ENCODE data around the gene PHF20.
"Not testable (repeated sequence)": the region's sequence is repeated elsewhere in the genome, so short reads cannot be mapped to it uniquely, and the experiment has no call there.

Gene PHF20

GRCh38 chr20:35843894-35844293 is 72.1 kb downstream of the PHF20 start:
- not testable (repeated sequence) for DNase-seq

DNA sequence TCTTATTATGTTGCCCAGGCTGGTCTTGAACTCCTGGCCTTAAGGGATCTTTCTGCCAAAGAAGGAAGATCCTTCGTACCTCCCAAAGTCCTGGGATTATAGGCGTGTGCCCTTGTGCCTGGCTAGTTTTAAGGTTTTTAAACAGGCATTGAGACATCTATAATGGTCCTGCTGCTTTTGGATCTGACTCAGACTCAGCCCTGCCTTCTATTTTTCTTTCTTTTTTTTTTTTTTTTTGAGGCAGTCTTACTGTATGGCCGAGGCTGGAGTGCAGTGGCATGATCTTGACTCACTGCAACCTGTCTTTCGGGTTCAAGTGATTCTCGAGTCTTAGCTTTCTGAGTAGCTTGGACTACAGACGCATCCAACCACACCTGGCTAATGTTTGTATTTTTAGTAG is 73.7 kb downstream of the PHF20 start:
- DNase-seq, result no peak

DNA sequence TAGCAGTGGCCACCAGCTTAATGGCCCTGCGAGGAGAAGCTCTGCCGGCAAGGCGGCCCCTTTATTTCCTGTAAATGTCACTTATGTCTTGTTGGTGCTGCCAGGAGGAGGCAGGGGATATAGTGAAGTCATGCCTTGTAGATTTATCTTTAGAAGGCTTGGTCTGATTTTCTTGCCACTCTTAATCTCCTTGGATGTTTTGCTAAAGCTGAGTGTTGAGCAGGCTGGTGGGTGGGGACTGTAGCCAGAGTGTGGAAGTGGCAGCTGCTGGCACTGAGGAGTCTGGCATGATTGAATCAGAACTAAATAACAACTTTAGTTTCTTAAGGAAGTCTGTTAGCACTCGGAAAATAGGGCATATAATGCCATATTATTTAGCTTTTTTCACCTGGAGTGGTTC is 77.9 kb downstream of the PHF20 start:
- no peak for DNase-seq

DNA sequence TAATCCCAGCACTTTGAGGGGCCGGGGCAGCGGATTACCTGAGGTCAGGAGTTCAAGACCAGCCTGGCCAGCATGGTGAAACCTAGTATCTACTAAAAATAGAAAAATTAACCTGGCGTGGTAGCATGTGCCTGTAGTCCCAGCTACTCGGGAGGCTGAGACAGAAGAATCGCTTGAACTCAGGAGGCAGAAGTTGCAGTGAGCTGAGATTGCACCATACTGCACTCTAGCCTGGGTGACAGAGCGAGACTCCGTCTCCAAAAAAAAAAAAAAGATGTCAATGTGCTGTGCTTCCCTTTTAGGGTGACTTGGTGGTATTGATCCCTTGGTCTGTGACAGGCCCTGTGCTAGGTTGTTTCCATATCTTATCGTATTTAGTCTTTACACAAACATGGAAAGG is 79.8 kb downstream of the PHF20 start:
- DNase-seq, result not testable (repeated sequence)

DNA sequence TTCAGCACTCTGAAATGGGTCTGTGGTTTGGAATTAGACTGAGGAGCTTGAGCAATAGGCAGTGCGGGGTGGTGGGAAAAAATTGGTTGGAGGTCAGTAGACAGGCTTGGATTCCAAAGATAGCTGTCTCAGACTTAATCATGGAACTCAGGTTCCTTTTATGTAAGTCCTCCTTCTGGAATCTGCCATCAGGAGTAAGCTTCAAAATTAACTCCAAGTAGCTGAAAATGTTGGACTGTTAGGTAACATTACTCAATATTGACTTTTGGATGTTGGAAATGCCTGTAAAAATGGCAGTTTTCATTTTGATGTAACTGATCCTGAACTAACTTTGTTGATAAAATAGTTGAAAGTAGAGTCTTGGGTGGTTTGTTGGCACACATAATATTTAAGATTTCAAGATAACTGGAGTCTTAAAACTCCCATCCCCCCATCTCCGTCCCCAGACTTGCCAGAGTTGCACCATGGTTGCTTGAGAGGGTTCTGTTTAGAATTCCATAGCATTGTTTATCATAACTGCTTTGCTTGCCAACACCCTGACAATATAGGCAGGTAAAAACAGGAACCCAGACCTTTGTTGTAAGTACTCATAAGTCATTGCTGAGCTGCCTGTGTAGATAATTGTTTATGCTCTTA is 83.0 kb downstream of the PHF20 start:
- no peak for DNase-seq

GRCh38 chr20:35855641-35856040 is 83.8 kb downstream of the PHF20 start:
- DNase-seq, result not testable (repeated sequence)

DNA sequence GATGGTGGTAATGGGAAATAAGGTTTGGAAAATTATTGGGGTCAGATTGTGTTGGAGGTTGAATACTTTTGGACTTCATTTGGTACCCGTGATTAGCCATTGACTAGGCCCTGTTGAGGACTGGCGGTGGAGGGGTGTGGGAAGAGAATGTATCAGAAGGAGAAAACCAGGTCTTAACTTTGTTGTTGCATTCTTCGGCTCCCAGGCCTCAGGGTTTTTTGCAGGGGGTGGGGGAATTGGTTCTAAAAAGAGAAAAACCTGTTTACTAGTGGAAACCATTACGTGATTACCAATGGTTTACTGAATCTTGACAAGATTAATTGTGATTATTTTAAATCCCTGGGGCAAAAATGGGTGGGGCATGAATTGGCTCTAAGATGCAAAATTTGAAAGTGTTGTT is 85.1 kb downstream of the PHF20 start:
- DNase-seq, result no peak

GRCh38 chr20:35866418-35867202 is 94.8 kb downstream of the PHF20 start:
- DNase-seq, result no peak

DNA sequence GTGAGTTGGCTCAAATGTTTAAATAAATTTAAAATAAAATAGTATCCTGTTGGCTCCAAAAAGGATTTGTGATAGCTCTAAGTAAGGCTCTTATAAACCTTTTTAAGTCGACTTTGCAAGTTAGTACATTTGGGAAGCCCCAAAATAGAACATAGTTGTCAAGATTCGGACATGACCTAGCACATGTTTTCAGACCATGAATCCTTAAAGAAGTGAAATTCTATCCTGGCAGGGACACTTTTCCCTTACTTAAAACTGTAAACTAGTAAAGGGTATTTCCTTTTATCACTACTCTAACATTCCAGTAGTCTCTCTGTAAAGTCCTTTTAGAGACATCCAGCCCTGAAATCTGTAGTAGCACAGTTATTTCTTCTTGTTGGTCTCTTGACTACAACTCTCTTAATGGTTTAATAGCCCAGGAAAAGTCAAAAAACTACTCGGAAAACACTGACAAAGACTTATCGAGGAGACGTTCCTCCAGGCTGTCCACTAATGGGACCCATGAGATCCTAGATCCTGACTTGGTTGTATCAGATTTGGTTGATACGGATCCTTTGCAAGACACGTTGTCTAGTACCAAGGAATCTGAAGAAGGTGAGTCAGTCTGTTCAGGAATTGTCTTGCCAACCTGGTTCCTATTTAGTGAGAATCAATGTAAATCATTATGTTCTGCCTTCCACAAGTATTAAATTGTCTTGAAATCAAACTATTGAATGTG is 98.9 kb downstream of the PHF20 start:
- DNase-seq, result no peak

- no peak for DNase-seq
These were observed 99.5 kb downstream of the PHF20 start for GRCh38 chr20:35871259-35871771.

- DNase-seq, result no peak
These were observed 104.2 kb downstream of the PHF20 start for GRCh38 chr20:35876033-35876320.

DNA sequence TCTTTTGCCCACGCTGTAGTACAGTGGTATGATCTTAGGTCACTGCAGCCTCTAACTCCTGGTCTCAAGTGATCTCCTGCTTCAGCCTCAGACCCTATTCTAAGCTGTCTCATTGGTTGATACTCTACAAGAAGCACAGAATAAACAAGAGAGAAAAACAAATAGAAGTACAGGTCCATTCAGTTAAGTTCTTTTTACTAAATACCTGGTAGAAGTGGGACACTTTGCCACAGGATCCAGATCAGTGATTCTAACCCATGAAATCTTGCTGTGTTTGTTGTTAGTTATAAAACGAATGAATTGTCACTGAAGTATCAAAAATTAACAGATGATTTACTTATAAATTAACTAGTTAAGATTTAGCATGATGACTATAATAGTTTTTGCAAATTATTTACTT is 105.8 kb downstream of the PHF20 start:
- no peak for DNase-seq

DNA sequence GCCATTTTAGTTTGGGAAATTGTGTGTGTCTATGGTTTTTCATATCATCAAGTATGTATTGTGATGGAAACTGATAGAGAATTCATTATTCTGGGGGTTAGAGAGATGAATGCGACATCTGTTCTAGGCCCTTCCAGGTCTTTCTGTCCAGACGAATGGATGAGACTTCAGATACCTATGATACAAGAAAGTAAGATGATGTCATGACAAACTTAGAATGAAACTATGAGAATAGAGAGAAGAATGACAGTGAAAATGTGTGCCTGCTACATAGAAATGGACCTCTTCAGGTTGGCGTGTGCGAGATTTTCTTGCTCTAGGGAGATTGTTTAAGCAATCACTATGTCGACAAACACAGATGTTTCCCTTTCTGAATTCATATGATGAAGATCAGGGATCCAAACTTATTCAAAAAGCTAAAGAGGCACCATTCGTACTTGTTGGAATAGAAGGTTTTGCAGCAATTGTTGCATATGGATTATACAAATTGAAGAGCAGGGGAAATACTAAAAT is 106.4 kb downstream of the PHF20 start:
- no peak for DNase-seq

- no peak for DNase-seq
These were observed 109.9 kb downstream of the PHF20 start for GRCh38 chr20:35881676-35882075.

DNA sequence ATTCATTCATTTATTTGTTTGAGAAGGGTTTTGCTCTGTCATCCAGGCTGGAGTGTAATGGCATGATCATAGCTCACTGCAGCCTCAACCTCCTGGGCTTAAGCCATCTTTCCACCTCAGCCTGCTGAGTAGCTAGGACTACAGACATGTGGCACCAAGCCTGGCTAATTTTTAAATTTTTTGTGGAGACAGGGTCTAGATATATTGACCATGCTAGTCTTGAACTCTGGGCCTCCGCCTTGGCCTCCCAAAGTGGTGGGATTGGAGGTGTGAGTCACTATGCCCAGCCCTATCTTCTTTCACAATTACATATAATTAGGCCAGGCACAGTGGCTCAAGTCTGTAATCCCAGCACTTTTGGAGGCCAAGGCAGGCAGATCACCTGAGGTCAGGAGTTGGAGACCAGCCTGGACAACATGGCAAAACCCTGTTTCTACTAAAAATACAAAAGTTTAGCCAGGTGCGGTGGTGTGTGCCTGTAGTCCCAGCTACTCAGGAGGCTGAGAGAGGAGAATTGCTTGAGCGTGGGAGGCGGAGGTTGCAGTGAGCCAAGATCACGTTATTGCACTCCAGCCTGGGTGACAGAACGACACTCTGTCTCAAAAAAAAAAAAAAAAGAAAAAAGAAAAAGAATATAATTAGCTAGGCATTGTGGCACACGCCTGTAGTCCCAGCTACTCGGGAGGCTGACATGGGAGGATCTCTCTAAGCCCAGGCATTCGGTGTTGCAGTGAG is 110.8 kb downstream of the PHF20 start:
- DNase-seq, result not testable (repeated sequence)

DNA sequence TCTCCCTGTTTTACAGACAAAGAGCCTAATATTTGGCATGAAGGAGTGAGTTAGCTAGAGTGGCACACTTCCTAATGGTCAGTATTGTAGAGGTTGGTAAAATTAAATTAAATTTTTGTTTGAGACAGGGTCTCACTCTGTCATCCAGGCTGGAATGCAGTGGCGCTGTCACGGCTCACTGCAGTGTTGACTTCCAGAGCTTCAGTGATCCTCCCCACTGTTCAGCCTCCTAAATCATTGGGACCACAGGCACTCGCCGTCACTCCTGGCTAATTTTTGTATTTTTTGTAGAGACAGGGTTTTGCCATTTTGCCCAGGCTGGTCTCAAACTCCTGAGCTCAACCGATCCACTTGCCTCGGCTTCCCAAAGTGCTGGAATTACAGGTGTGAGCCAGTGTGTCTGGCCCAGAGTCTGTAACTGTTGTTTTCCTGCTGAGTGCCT is 111.5 kb downstream of the PHF20 start:
- DNase-seq, result no peak

DNA sequence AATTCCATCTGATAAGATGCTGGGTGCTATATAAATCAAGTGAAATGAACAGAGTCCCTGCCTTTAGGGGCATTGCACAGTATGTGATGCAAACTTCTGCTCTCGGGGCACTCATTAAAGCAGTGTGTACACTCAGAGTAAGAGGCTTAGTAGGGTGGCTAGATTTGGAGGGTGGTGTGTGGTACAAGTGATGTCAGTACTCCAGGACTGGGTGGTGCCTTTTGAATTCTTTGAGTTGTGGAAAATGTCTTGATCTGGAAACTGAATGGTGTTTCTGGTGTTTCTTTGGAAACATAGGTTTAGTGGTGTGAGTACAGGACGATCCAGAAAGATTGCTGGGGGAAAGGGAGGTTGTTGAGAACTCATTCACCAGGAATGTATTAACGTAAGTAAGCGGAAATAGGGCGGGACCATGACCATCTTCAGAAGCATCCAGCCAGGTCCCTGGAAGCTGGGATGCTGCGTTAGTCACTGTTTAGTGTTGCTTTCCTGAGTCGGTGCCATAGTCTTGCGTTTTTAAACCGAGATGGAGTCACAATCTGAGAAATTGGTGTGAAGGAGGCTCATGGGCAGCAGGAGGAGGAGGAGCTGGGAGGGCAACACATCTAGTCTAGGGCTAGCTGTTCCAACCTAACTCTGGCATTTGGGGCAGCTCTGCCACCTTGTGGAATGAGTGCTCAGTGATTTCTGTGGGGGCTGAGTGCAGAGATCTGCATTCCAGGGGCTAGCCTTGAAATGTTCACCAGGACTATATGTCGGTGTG is 112.1 kb downstream of the PHF20 start:
- no peak for DNase-seq

- DNase-seq, result no peak
These were observed 112.7 kb downstream of the PHF20 start for GRCh38 chr20:35884541-35884865.

DNA sequence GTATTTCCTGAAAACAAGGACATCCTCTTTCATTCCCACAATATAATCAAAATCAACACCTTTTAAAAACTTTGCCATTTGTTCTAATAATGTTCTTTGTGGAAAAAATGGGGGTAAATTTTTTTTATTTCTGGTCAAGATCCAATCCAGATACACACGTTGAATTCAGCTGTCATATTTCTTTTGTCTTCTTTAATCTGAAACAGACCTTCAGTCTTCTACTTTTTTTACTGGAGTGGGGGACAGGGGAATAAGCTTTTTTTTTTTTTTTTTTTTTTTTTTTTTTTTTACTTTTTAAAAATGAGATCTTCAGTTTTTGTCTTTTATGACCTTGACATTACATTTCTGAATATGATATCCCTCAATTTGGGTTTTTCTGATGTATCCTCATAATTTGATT is 113.4 kb downstream of the PHF20 start:
- no peak for DNase-seq

DNA sequence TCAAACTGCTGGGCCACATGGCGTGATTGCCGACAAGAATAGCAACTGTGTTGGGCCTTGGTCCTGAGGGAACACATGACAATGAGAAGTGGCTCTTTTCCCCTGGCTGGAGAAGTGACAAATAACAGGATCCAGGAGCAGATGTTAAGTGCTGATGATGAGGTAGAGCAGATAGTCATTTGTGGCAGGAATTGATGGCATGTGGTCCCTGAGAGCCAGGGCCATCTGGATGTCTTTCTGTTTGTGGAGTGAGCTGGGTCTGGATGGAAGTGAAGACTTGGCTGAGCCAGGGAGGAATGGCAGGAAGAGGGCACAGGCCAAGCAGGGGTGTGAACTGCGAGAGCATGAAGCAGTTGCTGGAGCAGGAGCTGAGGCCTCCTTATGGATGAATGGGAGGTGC is 114.7 kb downstream of the PHF20 start:
- no peak for DNase-seq

- no peak for DNase-seq
These were observed 115.7 kb downstream of the PHF20 start for GRCh38 chr20:35887393-35888064.

DNA sequence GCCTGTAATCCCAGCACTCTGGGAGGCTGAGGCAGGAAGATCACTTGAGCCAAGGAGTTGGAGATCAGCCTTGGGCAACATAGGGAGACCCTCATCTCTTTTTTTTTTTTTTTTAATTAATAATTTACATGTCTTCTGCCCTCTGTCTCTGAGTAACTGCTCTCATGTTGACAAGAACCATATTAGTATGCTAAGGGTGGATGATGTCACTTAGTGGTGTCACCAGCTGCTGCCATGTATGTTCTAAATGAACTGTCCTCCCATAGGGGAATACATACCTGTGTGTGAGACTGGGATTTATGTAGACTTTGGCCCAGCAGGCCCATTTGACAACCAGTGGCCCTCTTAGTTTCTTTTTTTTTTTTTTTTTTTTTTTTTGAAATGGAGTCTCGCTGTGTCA is 116.8 kb downstream of the PHF20 start:
- DNase-seq, result no peak

All from NCI-H1436 treated with DMSO at 0.1 percent for 48 hours (cell line).